Measurements from ENCODE around the gene THRSP.

THRSP gene

GRCh38 chr11:78097666-78098385, 34.2 kb downstream of the THRSP start:
- no peak overlapping the region for H3K27ac ChIP-seq (ENCODE audit: poor library complexity, severe bottlenecking)
- H3K36me3 ChIP-seq (ENCODE audit: low read depth), result peaks cover 37% of the 10 kb centered on the region
- DNase-seq (ENCODE audit: low spot score), result no peak
- H3K4me1 ChIP-seq (ENCODE audit: insufficient read depth, poor library complexity, severe bottlenecking), result no peaks in the 10 kb centered on the region
- no peaks in the 10 kb centered on the region for H3K27me3 ChIP-seq (ENCODE audit: insufficient read depth, poor library complexity, severe bottlenecking)
- TF ChIP-seq CTCF (IDR thresholded peaks at IDR 0.05; ENCODE audit: poor library complexity, severe bottlenecking), result no peak
- no peak for ATAC-seq (ENCODE audit: low read depth)
- H3K9me3 ChIP-seq (ENCODE audit: severe bottlenecking), result no peaks in the 10 kb centered on the region
- H3K4me3 ChIP-seq (ENCODE audit: severe bottlenecking), result no peak overlapping the region

GRCh38 chr11:78099666-78100065, 36.0 kb downstream of the THRSP start:
- H3K36me3 ChIP-seq (ENCODE audit: low read depth), result peaks cover 52% of the 10 kb centered on the region
- no peaks in the 10 kb centered on the region for H3K27me3 ChIP-seq (ENCODE audit: insufficient read depth, poor library complexity, severe bottlenecking)
- H3K9me3 ChIP-seq (ENCODE audit: severe bottlenecking), result no peaks in the 10 kb centered on the region
- H3K27ac ChIP-seq (ENCODE audit: poor library complexity, severe bottlenecking), result no peak overlapping the region
- H3K4me3 ChIP-seq (ENCODE audit: severe bottlenecking), result no peak overlapping the region
- ATAC-seq (ENCODE audit: low read depth) (no peak), DNase-seq (ENCODE audit: low spot score) (no peak)
- no peaks in the 10 kb centered on the region for H3K4me1 ChIP-seq (ENCODE audit: insufficient read depth, poor library complexity, severe bottlenecking)
- no peak for TF ChIP-seq CTCF (IDR thresholded peaks at IDR 0.05; ENCODE audit: poor library complexity, severe bottlenecking)

GRCh38 chr11:78100261-78100660, 36.6 kb downstream of the THRSP start:
- Histone ChIP-seq H3K27ac (ENCODE audit: poor library complexity, severe bottlenecking) (no peak overlapping the region), H3K4me1 (ENCODE audit: insufficient read depth, poor library complexity, severe bottlenecking) (no peaks in the 10 kb centered on the region), H3K4me3 (ENCODE audit: severe bottlenecking) (no peak overlapping the region), H3K27me3 (ENCODE audit: insufficient read depth, poor library complexity, severe bottlenecking) (no peaks in the 10 kb centered on the region), H3K9me3 (ENCODE audit: severe bottlenecking) (no peaks in the 10 kb centered on the region), H3K36me3 (ENCODE audit: low read depth) (peaks cover 52% of the 10 kb centered on the region)
- DNase-seq (ENCODE audit: low spot score) (no peak), ATAC-seq (ENCODE audit: low read depth) (no peak)
- no peak for TF ChIP-seq CTCF (IDR thresholded peaks at IDR 0.05; ENCODE audit: poor library complexity, severe bottlenecking)

- Histone ChIP-seq H3K9me3 (ENCODE audit: severe bottlenecking) (no peaks in the 10 kb centered on the region), H3K36me3 (ENCODE audit: low read depth) (peaks cover 52% of the 10 kb centered on the region), H3K27me3 (ENCODE audit: insufficient read depth, poor library complexity, severe bottlenecking) (no peaks in the 10 kb centered on the region), H3K4me1 (ENCODE audit: insufficient read depth, poor library complexity, severe bottlenecking) (no peaks in the 10 kb centered on the region), H3K27ac (ENCODE audit: poor library complexity, severe bottlenecking) (no peak overlapping the region), H3K4me3 (ENCODE audit: severe bottlenecking) (no peak overlapping the region)
- no peak for TF ChIP-seq CTCF (IDR thresholded peaks at IDR 0.05; ENCODE audit: poor library complexity, severe bottlenecking)
- no peak for DNase-seq (ENCODE audit: low spot score)
- ATAC-seq (ENCODE audit: low read depth), result no peak
Observed at GRCh38 chr11:78100676-78101472, 37.2 kb downstream of the THRSP start.
